Panc1 (cell line): ENCODE results near the gene SSC5D. TPM values are rescaled to one million over a fixed set of nuclear protein-coding genes. Genes with fewer than 3 reads are reported as not detected.

Experiments used
- ATAC-seq: fragments of 200-7000 bp; cut with Tn5 transposase; 2 replicates; pipeline ENCODE4 v1.9.1; 2020; ENCODE audit warnings: mild to moderate bottlenecking, moderate library complexity
- BruUV-seq: library from RNA; stranded (reverse); fragments of 400-500 nt; replicated peaks from 2 replicates; lab custom pipeline; 2021; lab: Mats Ljungman, UMichigan
- CTCF ChIA-PET: fragments of 300-600 bp; sonication (Branson Sonifier 250); formaldehyde crosslinking; loops from one replicate; lab custom pipeline; 2022; ENCODE audit warnings: antibody characterized with exemption; lab: Charles Lee
- POLR2A ChIA-PET: fragments of 300-600 bp; sonication (Branson Sonifier 250); formaldehyde crosslinking; loops from one replicate; lab custom pipeline; 2022; ENCODE audit warnings: antibody characterized with exemption; lab: Charles Lee
- DNase-seq: peaks from one replicate; pipeline ENCODE4 v3.0.0-alpha.2; 2010; ENCODE audit warnings: low read depth, low spot score
- H3K27ac ChIP-seq: 2 replicates; pipeline ENCODE4 v1.5.1; 2011; ENCODE audit warnings: mild to moderate bottlenecking, low read length, inconsistent platforms
- H3K27me3 ChIP-seq: fragments of 200-500 bp; sonication (Bioruptor generic); 2 replicates; pipeline ENCODE4 v1.6.0; 2014; ENCODE audit warnings: low read length, inconsistent platforms; ENCODE audit not compliant: control insufficient read depth, insufficient read depth
- H3K36me3 ChIP-seq: fragments of 200-500 bp; sonication (Bioruptor generic); 2 replicates; pipeline ENCODE4 v1.5.1; 2014; ENCODE audit warnings: inconsistent platforms, mild to moderate bottlenecking, low read length, moderate library complexity; ENCODE audit not compliant: control insufficient read depth, insufficient read depth
- H3K4me1 ChIP-seq: 2 replicates; pipeline ENCODE4 v1.5.1; 2011; ENCODE audit warnings: inconsistent platforms, mild to moderate bottlenecking, low read length, moderate library complexity; ENCODE audit not compliant: control insufficient read depth, insufficient read depth
- H3K4me3 ChIP-seq, 2 experiments: 2 replicates each; pipeline ENCODE4 v1.5.1; 2011 to 2012; ENCODE audit warnings: low read depth in 2 of 2, low read length in 2 of 2, mild to moderate bottlenecking in 2 of 2, inconsistent platforms in 1 of 2, moderate library complexity in 1 of 2
- H3K9me3 ChIP-seq: fragments of 200-500 bp; sonication (Bioruptor generic); 2 replicates; pipeline ENCODE4 v1.5.1; 2014; ENCODE audit warnings: low read depth, mild to moderate bottlenecking, inconsistent platforms, low read length, moderate library complexity; ENCODE audit not compliant: control insufficient read depth, insufficient read depth
- POLR2AphosphoS5 ChIP-seq: IDR thresholded peaks from 2 replicates; pipeline ENCODE4 v1.6.1; 2012; ENCODE audit warnings: mild to moderate bottlenecking, low read depth, low read length, moderate library complexity
- REST ChIP-seq, 2 experiments: IDR thresholded peaks; 2 replicates each; pipeline ENCODE4 v1.6.1; 2011 to 2012; ENCODE audit warnings: low read depth in 2 of 2, control low read depth in 1 of 2, low read length in 1 of 2, mild to moderate bottlenecking in 1 of 2, moderate library complexity in 1 of 2; ENCODE audit not compliant: insufficient read depth in 1 of 2
- SIN3A ChIP-seq: IDR thresholded peaks from 2 replicates; pipeline ENCODE4 v1.6.1; 2012; ENCODE audit warnings: low read depth, mild to moderate bottlenecking, low read length, moderate library complexity, borderline replicate concordance; ENCODE audit not compliant: insufficient read depth
- TCF7L2 ChIP-seq: IDR thresholded peaks from 2 replicates; pipeline ENCODE4 v1.6.1; 2011; ENCODE audit warnings: mild to moderate bottlenecking, low read depth, low read length, inconsistent platforms
- in situ Hi-C: cut with HindIII; loops from 2 replicates; pipeline ENCODE4 v1.10.0; 2016; ENCODE audit warnings: low sequenced_read_pairs, low pct_unique_long_range_greater_than_20kb
- intact Hi-C: fragments of 100-400 bp; cut with micrococcal nuclease; formaldehyde crosslinking; loops from one replicate; pipeline ENCODE4 v1.10.0; 2022; ENCODE audit not compliant: unreplicated experiment
- total RNA-seq: library from RNA; stranded (reverse); gene quantifications from one replicate; pipeline ENCODE4 v1.2.1, GENCODE V29; 2021; ENCODE audit not compliant: unreplicated experiment
- TF ChIP-seq, protein P1 (sequence below): fragments of 450-650 bp; IDR thresholded peaks from 2 replicates; pipeline ENCODE4 v1.5.1; 2017; ENCODE audit warnings: mild to moderate bottlenecking

The SSC5D gene
- total RNA-seq, 1 experiment from 2014 or later = 13.0 TPM

GRCh38 chr19:55472463-55472862, 15.8 kb upstream of the SSC5D start:
- Histone ChIP-seq H3K36me3 (no peaks in the 10 kb centered on the region), H3K27me3 (no peaks in the 10 kb centered on the region), H3K4me3 (no peak overlapping the region), H3K9me3 (no peaks in the 10 kb centered on the region), H3K27ac (peak overlapping the region; percentile 72; the same call in 1 of the 2 replicates), H3K4me1 (peaks cover 42% of the 10 kb centered on the region)
- ATAC-seq (no peak), DNase-seq (no peak)
- TF ChIP-seq, protein P1, sequence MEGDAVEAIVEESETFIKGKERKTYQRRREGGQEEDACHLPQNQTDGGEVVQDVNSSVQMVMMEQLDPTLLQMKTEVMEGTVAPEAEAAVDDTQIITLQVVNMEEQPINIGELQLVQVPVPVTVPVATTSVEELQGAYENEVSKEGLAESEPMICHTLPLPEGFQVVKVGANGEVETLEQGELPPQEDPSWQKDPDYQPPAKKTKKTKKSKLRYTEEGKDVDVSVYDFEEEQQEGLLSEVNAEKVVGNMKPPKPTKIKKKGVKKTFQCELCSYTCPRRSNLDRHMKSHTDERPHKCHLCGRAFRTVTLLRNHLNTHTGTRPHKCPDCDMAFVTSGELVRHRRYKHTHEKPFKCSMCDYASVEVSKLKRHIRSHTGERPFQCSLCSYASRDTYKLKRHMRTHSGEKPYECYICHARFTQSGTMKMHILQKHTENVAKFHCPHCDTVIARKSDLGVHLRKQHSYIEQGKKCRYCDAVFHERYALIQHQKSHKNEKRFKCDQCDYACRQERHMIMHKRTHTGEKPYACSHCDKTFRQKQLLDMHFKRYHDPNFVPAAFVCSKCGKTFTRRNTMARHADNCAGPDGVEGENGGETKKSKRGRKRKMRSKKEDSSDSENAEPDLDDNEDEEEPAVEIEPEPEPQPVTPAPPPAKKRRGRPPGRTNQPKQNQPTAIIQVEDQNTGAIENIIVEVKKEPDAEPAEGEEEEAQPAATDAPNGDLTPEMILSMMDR = no peak
- TF ChIP-seq REST (IDR thresholded peaks at IDR 0.05; ENCODE audit: insufficient read depth in 1 of 2, low read depth in 2 of 2, low read length in 1 of 2) = no peak
- no peak for TF ChIP-seq SIN3A
- no peak for TF ChIP-seq TCF7L2
- TF ChIP-seq POLR2AphosphoS5 = no peak
- intact Hi-C loops = no loop called here
- ChIA-PET POLR2A (no interaction called here), CTCF (no interaction called here)
- BruUV-seq = no TSS peak
- in situ Hi-C loops = no loop called here

DNA sequence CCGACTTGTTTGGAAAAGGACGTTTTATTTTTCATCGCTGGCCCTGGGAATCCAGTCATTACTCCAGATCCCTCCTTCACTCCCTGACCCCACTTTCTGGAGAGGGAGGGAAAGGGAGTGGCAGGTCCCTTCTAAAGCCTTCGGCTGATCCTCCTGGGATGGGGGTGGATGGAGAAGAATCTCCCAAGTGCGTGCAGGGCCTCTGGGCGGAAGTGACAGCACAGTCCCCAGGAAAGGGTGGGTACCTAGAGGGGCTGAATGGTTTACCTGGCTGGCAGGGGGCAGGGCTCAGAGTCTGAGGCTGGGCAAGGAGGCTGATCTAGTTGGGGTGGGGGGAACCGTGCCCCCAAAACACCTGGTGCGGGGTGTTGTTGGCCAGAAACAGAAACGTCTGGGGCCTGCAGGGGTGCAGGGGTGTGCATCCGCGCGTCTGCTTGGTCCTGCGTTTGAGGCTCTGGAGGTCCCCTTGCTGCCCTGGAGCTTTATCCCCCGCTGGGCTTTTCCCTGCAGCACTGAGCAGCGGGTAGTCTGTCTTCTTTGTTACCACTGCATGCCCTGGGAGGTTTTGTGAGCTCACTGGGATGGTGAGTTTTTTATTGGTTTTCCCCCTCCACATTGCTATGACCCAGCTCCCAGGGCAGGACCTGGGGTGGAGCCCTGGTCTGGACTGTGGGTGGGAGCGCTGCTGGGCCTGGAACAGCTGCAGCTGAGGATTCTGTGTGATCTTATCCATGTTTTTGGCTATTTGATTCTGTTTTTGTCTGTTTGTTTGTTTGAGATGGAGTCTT, 14.8 kb upstream of the SSC5D start:
- in situ Hi-C loops = no loop called here
- ATAC-seq (no peak), DNase-seq (no peak)
- Histone ChIP-seq H3K27me3 (no peaks in the 10 kb centered on the region), H3K36me3 (no peaks in the 10 kb centered on the region), H3K4me1 (peaks cover 45% of the 10 kb centered on the region), H3K9me3 (no peaks in the 10 kb centered on the region), H3K27ac (peak overlapping the region; percentile 72), H3K4me3 (no peak overlapping the region)
- ChIA-PET POLR2A (interaction anchor here (1.0 kb wide), 1 partner anchor 12 kb away, joined by 3 read pairs; the partner anchor contains the start of gene ISOC2), CTCF (interaction anchor here (0.8 kb wide), 1 partner anchor 12 kb away, joined by 3 read pairs; the partner anchor contains the start of gene NAT14)
- no TSS peak for BruUV-seq
- no peak for TF ChIP-seq REST (IDR thresholded peaks at IDR 0.05; ENCODE audit: insufficient read depth in 1 of 2, low read depth in 2 of 2, low read length in 1 of 2)
- no peak for TF ChIP-seq SIN3A
- TF ChIP-seq, protein P1 = no peak
- no peak for TF ChIP-seq POLR2AphosphoS5
- no peak for TF ChIP-seq TCF7L2
- intact Hi-C loops = no loop called here
